SK-N-MC (cell line): ENCODE data around the gene CDC42EP4.

ENCODE experiments used
- EZH2 ChIP-seq: fragments of 200-600 bp; sonication (generic); IDR thresholded peaks from one replicate; pipeline ENCODE4 v1.6.1; 2017; ENCODE audit warnings: antibody characterized with exemption
- POLR2AphosphoS5 ChIP-seq: IDR thresholded peaks from 2 replicates; pipeline ENCODE4 v1.6.1; 2012; ENCODE audit warnings: mild to moderate bottlenecking, low read depth, low read length, borderline replicate concordance

- TF ChIP-seq POLR2AphosphoS5 (no peak), EZH2 (no peak)
Observed at GRCh38 chr17:73257516-73257915, 54.3 kb downstream of the CDC42EP4 start.
